WTC11 (cell line): ENCODE results near the gene PGD.

Experiments used
- CBFB ChIP-seq: sonication (generic); formaldehyde crosslinking; IDR thresholded peaks from 2 replicates; pipeline ENCODE4 v1.8.1; 2022; ENCODE audit warnings: mild to moderate bottlenecking, low read depth, missing genetic modification reagents
- NR1H2 ChIP-seq: sonication (generic); formaldehyde crosslinking; IDR thresholded peaks from 2 replicates; pipeline ENCODE4 v1.9.0; 2021; ENCODE audit warnings: mild to moderate bottlenecking, moderate library complexity, missing genetic modification reagents
- TEAD1 ChIP-seq: sonication (generic); formaldehyde crosslinking; IDR thresholded peaks from 2 replicates; pipeline ENCODE4 v1.8.0; 2022; ENCODE audit warnings: mild to moderate bottlenecking, missing genetic modification reagents
- ZNF416 ChIP-seq: fragments of 250-450 bp; sonication (Bioruptor Pico); IDR thresholded peaks from 2 replicates; pipeline ENCODE4 v1.9.0; 2021; ENCODE audit warnings: mild to moderate bottlenecking, inconsistent platforms
- TF ChIP-seq, protein P1 (sequence below): fragments of 200-600 bp; IDR thresholded peaks from 2 replicates; pipeline ENCODE4 v1.8.0; 2022; ENCODE audit warnings: antibody characterized with exemption
- TF ChIP-seq, protein P2 (sequence below): sonication (generic); formaldehyde crosslinking; IDR thresholded peaks from 2 replicates; pipeline ENCODE4 v1.8.1; 2023; ENCODE audit warnings: mild to moderate bottlenecking, missing genetic modification reagents, moderate library complexity
- TF ChIP-seq, protein P3 (sequence below): sonication (generic); formaldehyde crosslinking; IDR thresholded peaks from 2 replicates; pipeline ENCODE4 v1.8.1; 2023; ENCODE audit warnings: mild to moderate bottlenecking, missing genetic modification reagents

DNA sequence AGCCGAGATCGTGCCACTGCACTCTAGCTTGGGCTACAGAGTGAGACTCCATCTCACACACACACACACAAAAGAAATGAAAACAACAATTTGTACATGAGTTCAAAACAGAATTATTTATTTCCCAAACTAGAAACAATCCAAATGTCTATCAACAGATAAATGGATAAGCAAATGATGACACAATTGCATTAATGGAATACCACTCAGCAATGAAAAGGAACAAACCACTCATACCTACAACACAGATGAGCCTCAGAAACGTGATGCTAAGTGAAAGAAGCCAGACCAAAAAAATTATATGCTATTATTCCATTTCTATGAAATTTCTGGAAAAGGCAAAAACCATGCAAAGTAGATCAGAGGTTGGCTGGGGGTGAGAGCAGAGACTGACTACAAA is 2.0 kb upstream of the PGD start:
- no peak for TF ChIP-seq ZNF416 (CRISPR knock-in tag)
- TF ChIP-seq, protein P1, sequence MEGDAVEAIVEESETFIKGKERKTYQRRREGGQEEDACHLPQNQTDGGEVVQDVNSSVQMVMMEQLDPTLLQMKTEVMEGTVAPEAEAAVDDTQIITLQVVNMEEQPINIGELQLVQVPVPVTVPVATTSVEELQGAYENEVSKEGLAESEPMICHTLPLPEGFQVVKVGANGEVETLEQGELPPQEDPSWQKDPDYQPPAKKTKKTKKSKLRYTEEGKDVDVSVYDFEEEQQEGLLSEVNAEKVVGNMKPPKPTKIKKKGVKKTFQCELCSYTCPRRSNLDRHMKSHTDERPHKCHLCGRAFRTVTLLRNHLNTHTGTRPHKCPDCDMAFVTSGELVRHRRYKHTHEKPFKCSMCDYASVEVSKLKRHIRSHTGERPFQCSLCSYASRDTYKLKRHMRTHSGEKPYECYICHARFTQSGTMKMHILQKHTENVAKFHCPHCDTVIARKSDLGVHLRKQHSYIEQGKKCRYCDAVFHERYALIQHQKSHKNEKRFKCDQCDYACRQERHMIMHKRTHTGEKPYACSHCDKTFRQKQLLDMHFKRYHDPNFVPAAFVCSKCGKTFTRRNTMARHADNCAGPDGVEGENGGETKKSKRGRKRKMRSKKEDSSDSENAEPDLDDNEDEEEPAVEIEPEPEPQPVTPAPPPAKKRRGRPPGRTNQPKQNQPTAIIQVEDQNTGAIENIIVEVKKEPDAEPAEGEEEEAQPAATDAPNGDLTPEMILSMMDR, result no peak
- no peak for TF ChIP-seq TEAD1
- no peak for TF ChIP-seq NR1H2 (CRISPR knock-in tag)
- TF ChIP-seq, protein P2, sequence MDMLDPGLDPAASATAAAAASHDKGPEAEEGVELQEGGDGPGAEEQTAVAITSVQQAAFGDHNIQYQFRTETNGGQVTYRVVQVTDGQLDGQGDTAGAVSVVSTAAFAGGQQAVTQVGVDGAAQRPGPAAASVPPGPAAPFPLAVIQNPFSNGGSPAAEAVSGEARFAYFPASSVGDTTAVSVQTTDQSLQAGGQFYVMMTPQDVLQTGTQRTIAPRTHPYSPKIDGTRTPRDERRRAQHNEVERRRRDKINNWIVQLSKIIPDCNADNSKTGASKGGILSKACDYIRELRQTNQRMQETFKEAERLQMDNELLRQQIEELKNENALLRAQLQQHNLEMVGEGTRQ (CRISPR knock-in tag), result no peak
- no peak for TF ChIP-seq CBFB (CRISPR knock-in tag)
- TF ChIP-seq, protein P3, sequence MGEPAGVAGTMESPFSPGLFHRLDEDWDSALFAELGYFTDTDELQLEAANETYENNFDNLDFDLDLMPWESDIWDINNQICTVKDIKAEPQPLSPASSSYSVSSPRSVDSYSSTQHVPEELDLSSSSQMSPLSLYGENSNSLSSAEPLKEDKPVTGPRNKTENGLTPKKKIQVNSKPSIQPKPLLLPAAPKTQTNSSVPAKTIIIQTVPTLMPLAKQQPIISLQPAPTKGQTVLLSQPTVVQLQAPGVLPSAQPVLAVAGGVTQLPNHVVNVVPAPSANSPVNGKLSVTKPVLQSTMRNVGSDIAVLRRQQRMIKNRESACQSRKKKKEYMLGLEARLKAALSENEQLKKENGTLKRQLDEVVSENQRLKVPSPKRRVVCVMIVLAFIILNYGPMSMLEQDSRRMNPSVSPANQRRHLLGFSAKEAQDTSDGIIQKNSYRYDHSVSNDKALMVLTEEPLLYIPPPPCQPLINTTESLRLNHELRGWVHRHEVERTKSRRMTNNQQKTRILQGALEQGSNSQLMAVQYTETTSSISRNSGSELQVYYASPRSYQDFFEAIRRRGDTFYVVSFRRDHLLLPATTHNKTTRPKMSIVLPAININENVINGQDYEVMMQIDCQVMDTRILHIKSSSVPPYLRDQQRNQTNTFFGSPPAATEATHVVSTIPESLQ (CRISPR knock-in tag), result no peak
